Neural progenitor cell (in vitro differentiated cells): ENCODE results near the gene XYLT1. TPM values are rescaled to one million over a fixed set of nuclear protein-coding genes. Genes with fewer than 3 reads are reported as not detected.

ENCODE experiments used
- DNase-seq: peaks from one replicate; pipeline ENCODE4 v3.0.0-alpha.2; 2016; ENCODE audit warnings: low spot score
- H2AFZ ChIP-seq: fragments of 200-600 bp; sonication (generic); replicated peaks from 2 replicates; pipeline ENCODE4 v1.6.1; 2016; ENCODE audit warnings: antibody characterized with exemption
- H3F3A ChIP-seq: fragments of 200-600 bp; sonication (generic); 2 replicates; pipeline ENCODE4 v1.6.1; 2016; ENCODE audit warnings: antibody characterized with exemption, low read depth
- H3K27ac ChIP-seq: fragments of 200-600 bp; sonication (generic); 2 replicates; pipeline ENCODE4 v1.5.1; 2016; ENCODE audit warnings: mild to moderate bottlenecking
- H3K27me3 ChIP-seq: fragments of 200-600 bp; sonication (generic); 2 replicates; pipeline ENCODE4 v1.6.1; 2016; ENCODE audit warnings: mild to moderate bottlenecking, moderate library complexity
- H3K36me3 ChIP-seq: fragments of 200-600 bp; sonication (generic); 2 replicates; pipeline ENCODE4 v1.5.1; 2016
- H3K4me1 ChIP-seq: fragments of 200-600 bp; sonication (generic); 2 replicates; pipeline ENCODE4 v1.6.1; 2016; ENCODE audit warnings: mixed run types
- H3K4me2 ChIP-seq: fragments of 200-600 bp; sonication (generic); 2 replicates; pipeline ENCODE4 v1.6.1; 2016
- H3K4me3 ChIP-seq: fragments of 200-600 bp; sonication (generic); 2 replicates; pipeline ENCODE4 v1.5.1; 2016
- H3K79me2 ChIP-seq: fragments of 200-600 bp; sonication (generic); 2 replicates; pipeline ENCODE4 v1.6.1; 2016; ENCODE audit warnings: low read depth
- H3K9ac ChIP-seq: fragments of 200-600 bp; sonication (generic); 2 replicates; pipeline ENCODE4 v1.6.1; 2016
- H3K9me3 ChIP-seq: fragments of 200-600 bp; sonication (generic); 2 replicates; pipeline ENCODE4 v1.5.1; 2016; ENCODE audit warnings: low read depth
- H4K20me1 ChIP-seq: fragments of 200-600 bp; sonication (generic); 2 replicates; pipeline ENCODE4 v1.6.1; 2016; ENCODE audit warnings: low read depth
- H3K27ac Mint-ChIP-seq: 3 replicates; pipeline ENCODE4 v1.8.0; 2021; ENCODE audit warnings: mixed read lengths
- H3K27me3 Mint-ChIP-seq: 2 replicates; pipeline ENCODE4 v1.8.0; 2022; ENCODE audit warnings: low read depth, mild to moderate bottlenecking, inconsistent platforms, moderate library complexity, mixed read lengths; ENCODE audit not compliant: insufficient read depth
- H3K36me3 Mint-ChIP-seq: 3 replicates; pipeline ENCODE4 v1.8.0; 2021; ENCODE audit warnings: mixed read lengths
- H3K4me1 Mint-ChIP-seq: 3 replicates; pipeline ENCODE4 v1.8.0; 2021; ENCODE audit warnings: mixed read lengths
- H3K4me3 Mint-ChIP-seq: 3 replicates; pipeline ENCODE4 v1.8.0; 2021; ENCODE audit warnings: mild to moderate bottlenecking, moderate library complexity, mixed read lengths
- H3K9me3 Mint-ChIP-seq: 3 replicates; pipeline ENCODE4 v1.8.0; 2020; ENCODE audit warnings: mixed read lengths
- CTCF ChIP-seq: fragments of 200-600 bp; sonication (generic); IDR thresholded peaks from 2 replicates; pipeline ENCODE4 v1.5.1; 2017; ENCODE audit warnings: antibody characterized with exemption, mild to moderate bottlenecking
- EZH2 ChIP-seq: fragments of 200-600 bp; sonication (generic); IDR thresholded peaks from 2 replicates; pipeline ENCODE4 v1.6.1; 2017; ENCODE audit warnings: antibody characterized with exemption, mild to moderate bottlenecking, moderate library complexity
- EZH2phosphoT487 ChIP-seq: fragments of 200-600 bp; sonication (generic); IDR thresholded peaks from 2 replicates; pipeline ENCODE4 v1.6.1; 2017; ENCODE audit warnings: antibody characterized with exemption
- total RNA-seq: library from RNA; depleted of rRNA; stranded (reverse); fragments of >200 nt; gene quantifications from 2 replicates; pipeline ENCODE4 v1.2.3, GENCODE V29; 2015; ENCODE audit warnings: low replicate concordance

Gene XYLT1
- total RNA-seq, 1 donor from 2014 or later, result 5.9 TPM

GRCh38 chr16:17283016-17283415 is 187.7 kb downstream of the XYLT1 start:
- Mint-ChIP-seq H3K27ac (peak overlapping the region; percentile 14), H3K27me3 (peaks cover 2% of the 10 kb centered on the region), H3K9me3 (no peaks in the 10 kb centered on the region), H3K4me3 (no peak overlapping the region), H3K36me3 (no peaks in the 10 kb centered on the region), H3K4me1 (peaks cover 40% of the 10 kb centered on the region)
- Histone ChIP-seq H4K20me1 (peaks cover 7% of the 10 kb centered on the region), H3K4me1 (peaks cover 22% of the 10 kb centered on the region), H3K4me2 (no peak overlapping the region), H2AFZ (no peak overlapping the region), H3K36me3 (no peaks in the 10 kb centered on the region), H3K27me3 (no peaks in the 10 kb centered on the region), H3K4me3 (no peak overlapping the region), H3K27ac (no peak overlapping the region), H3F3A (peaks cover 12% of the 10 kb centered on the region), H3K9me3 (no peaks in the 10 kb centered on the region), H3K79me2 (no peaks in the 10 kb centered on the region), H3K9ac (no peak overlapping the region)
- no peak for TF ChIP-seq CTCF
- TF ChIP-seq EZH2, result no peak
- no peak for DNase-seq

GRCh38 chr16:17282247-17282646 is 188.5 kb downstream of the XYLT1 start:
- H3K27ac ChIP-seq, result no peak overlapping the region
- no peak overlapping the region for H3K4me3 ChIP-seq
- H3F3A ChIP-seq, result peaks cover 5% of the 10 kb centered on the region
- H3K27me3 ChIP-seq, result no peaks in the 10 kb centered on the region
- Mint-ChIP-seq H3K27me3 (peaks cover 2% of the 10 kb centered on the region), H3K9me3 (no peaks in the 10 kb centered on the region), H3K4me3 (no peak overlapping the region), H3K36me3 (no peaks in the 10 kb centered on the region), H3K27ac (no peak overlapping the region), H3K4me1 (peaks cover 35% of the 10 kb centered on the region)
- no peak for DNase-seq
- peaks cover 7% of the 10 kb centered on the region for H4K20me1 ChIP-seq
- H3K9ac ChIP-seq, result no peak overlapping the region
- no peaks in the 10 kb centered on the region for H3K79me2 ChIP-seq
- H3K36me3 ChIP-seq, result no peaks in the 10 kb centered on the region
- TF ChIP-seq EZH2 (no peak), EZH2phosphoT487 (no peak), CTCF (no peak)
- no peak overlapping the region for H2AFZ ChIP-seq
- H3K4me1 ChIP-seq, result peaks cover 21% of the 10 kb centered on the region
- H3K4me2 ChIP-seq, result no peak overlapping the region
- H3K9me3 ChIP-seq, result no peaks in the 10 kb centered on the region

GRCh38 chr16:17281052-17281451 is 189.7 kb downstream of the XYLT1 start:
- H3K27me3 Mint-ChIP-seq, result peaks cover 4% of the 10 kb centered on the region
- no peak overlapping the region for H2AFZ ChIP-seq
- H3K4me3 ChIP-seq, result no peak overlapping the region
- no peaks in the 10 kb centered on the region for H3F3A ChIP-seq
- H3K9me3 ChIP-seq, result no peaks in the 10 kb centered on the region
- peaks cover 27% of the 10 kb centered on the region for H3K4me1 Mint-ChIP-seq
- H3K36me3 Mint-ChIP-seq, result no peaks in the 10 kb centered on the region
- no peak overlapping the region for H3K27ac Mint-ChIP-seq
- H3K4me1 ChIP-seq, result peaks cover 16% of the 10 kb centered on the region
- H4K20me1 ChIP-seq, result peaks cover 7% of the 10 kb centered on the region
- H3K4me3 Mint-ChIP-seq, result no peak overlapping the region
- no peaks in the 10 kb centered on the region for H3K9me3 Mint-ChIP-seq
- H3K36me3 ChIP-seq, result no peaks in the 10 kb centered on the region
- no peak overlapping the region for H3K4me2 ChIP-seq
- no peaks in the 10 kb centered on the region for H3K79me2 ChIP-seq
- no peaks in the 10 kb centered on the region for H3K27me3 ChIP-seq
- DNase-seq, result no peak
- no peak for TF ChIP-seq EZH2phosphoT487
- TF ChIP-seq CTCF, result no peak
- TF ChIP-seq EZH2, result no peak
- no peak overlapping the region for H3K9ac ChIP-seq
- no peak overlapping the region for H3K27ac ChIP-seq

- Histone ChIP-seq H2AFZ (no peak overlapping the region), H3K27ac (no peak overlapping the region), H3K4me3 (no peak overlapping the region), H3K9ac (no peak overlapping the region), H3K4me1 (peaks cover 23% of the 10 kb centered on the region), H3K27me3 (no peaks in the 10 kb centered on the region), H3F3A (no peaks in the 10 kb centered on the region), H3K79me2 (no peaks in the 10 kb centered on the region), H4K20me1 (peaks cover 7% of the 10 kb centered on the region), H3K9me3 (no peaks in the 10 kb centered on the region), H3K36me3 (no peaks in the 10 kb centered on the region), H3K4me2 (no peak overlapping the region)
- Mint-ChIP-seq H3K4me3 (no peak overlapping the region), H3K4me1 (peaks cover 30% of the 10 kb centered on the region), H3K27me3 (peaks cover 4% of the 10 kb centered on the region), H3K36me3 (no peaks in the 10 kb centered on the region), H3K27ac (no peak overlapping the region), H3K9me3 (no peaks in the 10 kb centered on the region)
- DNase-seq, result no peak
- TF ChIP-seq EZH2 (no peak), EZH2phosphoT487 (no peak), CTCF (no peak)
Observed at GRCh38 chr16:17278988-17279387, 191.8 kb downstream of the XYLT1 start.
